K562 (cell line): ENCODE data around the gene FAM120B. TPM values are rescaled to one million over a fixed set of nuclear protein-coding genes. Genes with fewer than 3 reads are reported as not detected.

Experiments used
- CBX5 ChIP-seq: IDR thresholded peaks from 2 replicates; pipeline ENCODE4 v1.6.1; 2014; ENCODE audit warnings: low read depth, borderline replicate concordance
- CHD1 ChIP-seq: fragments of 200-600 bp; sonication (generic); IDR thresholded peaks from one replicate; pipeline ENCODE4 v1.6.1; 2012; ENCODE audit warnings: mild to moderate bottlenecking, moderate library complexity, low read length, inconsistent platforms
- CTBP1 ChIP-seq: fragments of 450-650 bp; IDR thresholded peaks from 2 replicates; pipeline ENCODE4 v1.6.1; 2016; ENCODE audit warnings: borderline replicate concordance
- DDX20 ChIP-seq: fragments of 450-650 bp; IDR thresholded peaks from 2 replicates; pipeline ENCODE4 v1.6.1; 2016; ENCODE audit warnings: missing genetic modification characterization, low read depth, mild to moderate bottlenecking, missing compliant biosample characterization, moderate library complexity
- LCOR ChIP-seq: sonication (generic); formaldehyde crosslinking; IDR thresholded peaks from 2 replicates; pipeline ENCODE4 v1.8.0; 2022; ENCODE audit warnings: mild to moderate bottlenecking, missing genetic modification reagents
- PML ChIP-seq: IDR thresholded peaks from 2 replicates; pipeline ENCODE4 v1.6.1; 2012; ENCODE audit warnings: low read length, inconsistent platforms
- POLR2G ChIP-seq: fragments of 200-400 bp; formaldehyde crosslinking; IDR thresholded peaks from 2 replicates; pipeline ENCODE4 v1.6.1; 2017; ENCODE audit warnings: low read depth, mild to moderate bottlenecking, antibody characterized with exemption, low read length, moderate library complexity
- TEAD1 ChIP-seq, 2 experiments: fragments of 450-650 bp in 1 of 2; sonication (generic) in 1 of 2; formaldehyde crosslinking; IDR thresholded peaks; 2 replicates each; pipeline versions ENCODE4 v1.4.0 to v1.8.0; 2020 to 2022; ENCODE audit warnings: mild to moderate bottlenecking in 2 of 2, missing genetic modification reagents in 1 of 2
- TSHZ1 ChIP-seq: fragments of 250-450 bp; sonication (Bioruptor Pico); IDR thresholded peaks from 2 replicates; pipeline ENCODE4 v1.4.0; 2020; ENCODE audit warnings: mild to moderate bottlenecking, moderate library complexity
- polyA plus RNA-seq, 8 experiments: library from polyadenylated mRNA; depleted of rRNA in 4 of 8; stranded (reverse) in 5 of 8; unstranded in 3 of 8; fragments of >200 nt; fragmentation: Nextera tagmentation in 2 of 8; fragmentation: Illumina TruSeq in 1 of 8; extraction: Ambion mirVana in 2 of 8; extraction: Trizol in 1 of 8; gene quantifications; 2 replicates each; pipeline versions ENCODE4 v1.2.1 to v1.2.3, GENCODE V29; 2011 to 2014; ENCODE audit warnings: inconsistent platforms in 1 of 8, missing spikeins in 1 of 8
- total RNA-seq, 7 experiments: library from RNA; depleted of rRNA in 6 of 7; stranded (reverse); fragments of >200 nt in 6 of 7; fragmentation: Illumina TruSeq in 2 of 7; extraction: Trizol in 2 of 7; gene quantifications; 2 replicates each; pipeline versions ENCODE4 v1.2.1 to v1.2.3, GENCODE V29; 2011 to 2021; ENCODE audit warnings: low replicate concordance in 1 of 7

The FAM120B gene
- total and polyA plus RNA-seq, 9 of the 15 experiments (the other 6 are each of a cell fraction or from before 2014, with no cell fraction given): 3.5 to 22.6 (median 14.7) TPM

GRCh38 chr6:170274713-170275560, 31.6 kb upstream of the FAM120B start (continued):
- TF ChIP-seq TSHZ1 (no peak), CBX5 (no peak), PML (no peak), CTBP1 (no peak), LCOR (no peak), TEAD1 (CRISPR knock-in tag; IDR thresholded peaks at IDR 0.05) (no peak), POLR2G (no peak), CHD1 (no peak), DDX20 (tag) (no peak)
- TF ChIP-seq, all 486 proteins: peak for 0
